ENCODE measurements around the gene USP3. TPM values are rescaled to one million over a fixed set of nuclear protein-coding genes. Genes with fewer than 3 reads are reported as not detected.
A peak's percentile ranks its signal among the peaks of the same experiment; 100 is the strongest.

Gene USP3, protein sequence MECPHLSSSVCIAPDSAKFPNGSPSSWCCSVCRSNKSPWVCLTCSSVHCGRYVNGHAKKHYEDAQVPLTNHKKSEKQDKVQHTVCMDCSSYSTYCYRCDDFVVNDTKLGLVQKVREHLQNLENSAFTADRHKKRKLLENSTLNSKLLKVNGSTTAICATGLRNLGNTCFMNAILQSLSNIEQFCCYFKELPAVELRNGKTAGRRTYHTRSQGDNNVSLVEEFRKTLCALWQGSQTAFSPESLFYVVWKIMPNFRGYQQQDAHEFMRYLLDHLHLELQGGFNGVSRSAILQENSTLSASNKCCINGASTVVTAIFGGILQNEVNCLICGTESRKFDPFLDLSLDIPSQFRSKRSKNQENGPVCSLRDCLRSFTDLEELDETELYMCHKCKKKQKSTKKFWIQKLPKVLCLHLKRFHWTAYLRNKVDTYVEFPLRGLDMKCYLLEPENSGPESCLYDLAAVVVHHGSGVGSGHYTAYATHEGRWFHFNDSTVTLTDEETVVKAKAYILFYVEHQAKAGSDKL
- 42.7 TPM for polyA plus RNA-seq

DNA sequence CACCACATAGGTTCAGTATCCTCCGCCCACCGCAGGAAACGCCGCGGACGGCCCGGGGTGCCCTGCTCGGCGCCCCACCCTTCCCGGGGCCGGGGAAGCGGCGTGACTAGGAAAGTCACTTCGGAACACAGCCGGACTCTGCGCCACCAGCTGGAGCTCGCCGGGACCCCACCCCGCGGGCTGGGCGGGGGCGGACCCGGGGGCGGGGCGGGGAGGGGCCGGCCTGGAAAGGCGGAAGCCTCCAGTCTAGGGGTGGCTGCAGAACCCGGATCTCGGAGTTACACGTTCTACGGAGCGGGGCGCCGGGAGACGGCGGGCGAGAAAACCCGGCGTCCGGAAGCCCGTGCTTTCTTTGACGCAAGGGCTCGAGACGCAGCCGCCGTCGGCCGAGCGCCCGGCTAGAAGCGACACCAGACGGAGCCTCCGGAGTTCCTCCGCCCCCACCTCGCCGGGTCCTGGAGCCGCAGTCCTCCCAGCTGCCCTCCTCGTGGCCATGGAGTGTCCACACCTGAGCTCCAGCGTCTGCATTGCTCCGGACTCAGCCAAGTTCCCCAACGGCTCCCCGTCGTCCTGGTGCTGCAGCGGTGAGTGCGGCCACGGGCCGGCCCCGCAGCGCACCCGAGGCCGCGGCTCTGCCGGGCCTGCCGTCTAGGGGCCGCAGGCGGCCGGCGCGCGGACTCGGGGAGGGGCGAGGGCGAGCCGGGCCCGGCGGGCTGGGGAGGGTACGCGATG is at the start of gene USP3:
Gene USP3 (plus strand): TSS at position 347 of the 732 bp plus-strand sequence. CDS start 147 bp downstream, at position 494.
- Mint-ChIP-seq H3K36me3 (peaks cover 1% of the 10 kb centered on the region), H3K4me3 (peak within 1 kb of the TSS; percentile 95 to 99 (median 97)), H3K4me1 (peaks cover 60 to 69% (median 66%) of the 10 kb centered on the region in 3 donors), H3K27ac (peak within 1 kb of the TSS; percentile 97 to 100 (median 99)), H3K9me3 (no peaks in the 10 kb centered on the region), H3K27me3 (no peaks in the 10 kb centered on the region)

DNA sequence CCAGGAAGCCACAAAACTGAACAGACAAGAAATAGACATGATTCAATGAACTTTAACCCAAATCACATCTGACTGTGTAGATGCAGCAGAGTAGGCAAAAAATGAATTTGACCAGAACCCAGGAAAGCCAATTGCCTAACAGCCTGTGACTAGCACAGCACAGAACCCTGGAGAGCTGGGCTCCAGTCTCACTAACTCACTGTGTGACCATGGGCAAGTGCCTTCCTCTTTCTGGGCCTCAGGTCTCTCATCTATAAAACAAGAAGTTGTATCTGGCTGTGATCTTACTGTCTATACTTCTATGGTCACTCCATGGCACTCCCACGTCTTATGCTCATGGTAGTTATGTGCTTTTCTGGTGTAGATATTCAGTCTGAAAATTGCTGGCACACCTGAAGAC is 48.1 kb upstream of the USP3 start:
- H3K27me3 Mint-ChIP-seq = no peaks in the 10 kb centered on the region
- no peak overlapping the region for H3K4me3 Mint-ChIP-seq
- H3K27ac Mint-ChIP-seq = no peak overlapping the region
- peaks cover 2% of the 10 kb centered on the region for H3K36me3 Mint-ChIP-seq
- no peaks in the 10 kb centered on the region for H3K9me3 Mint-ChIP-seq
- H3K4me1 Mint-ChIP-seq = peaks cover 0 to 6% (median 0%) of the 10 kb centered on the region in 3 donors

DNA sequence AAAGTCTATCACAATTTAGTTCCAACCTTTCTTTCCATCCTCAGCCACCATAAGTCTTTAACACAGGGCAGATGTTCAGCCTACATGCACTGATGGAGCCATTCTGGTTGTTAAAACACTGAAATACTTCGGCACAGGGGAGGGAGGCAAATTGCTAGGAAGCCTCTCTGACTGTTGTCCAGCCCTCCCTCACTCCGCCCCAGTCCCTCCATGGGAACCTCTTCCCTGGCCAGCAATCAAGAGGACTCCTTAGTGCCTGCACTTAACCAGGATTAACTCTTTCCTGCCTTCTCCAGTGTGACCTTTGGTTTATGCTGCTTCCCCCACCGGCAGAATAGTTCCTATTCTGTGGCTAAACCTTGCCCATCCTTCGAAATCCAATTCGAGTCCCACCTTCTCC is 47.0 kb upstream of the USP3 start:
- Mint-ChIP-seq H3K9me3 (no peaks in the 10 kb centered on the region), H3K36me3 (peaks cover 2% of the 10 kb centered on the region), H3K4me3 (no peak overlapping the region), H3K27ac (no peak overlapping the region), H3K27me3 (no peaks in the 10 kb centered on the region), H3K4me1 (peaks cover 0 to 6% (median 1%) of the 10 kb centered on the region in 3 donors)

DNA sequence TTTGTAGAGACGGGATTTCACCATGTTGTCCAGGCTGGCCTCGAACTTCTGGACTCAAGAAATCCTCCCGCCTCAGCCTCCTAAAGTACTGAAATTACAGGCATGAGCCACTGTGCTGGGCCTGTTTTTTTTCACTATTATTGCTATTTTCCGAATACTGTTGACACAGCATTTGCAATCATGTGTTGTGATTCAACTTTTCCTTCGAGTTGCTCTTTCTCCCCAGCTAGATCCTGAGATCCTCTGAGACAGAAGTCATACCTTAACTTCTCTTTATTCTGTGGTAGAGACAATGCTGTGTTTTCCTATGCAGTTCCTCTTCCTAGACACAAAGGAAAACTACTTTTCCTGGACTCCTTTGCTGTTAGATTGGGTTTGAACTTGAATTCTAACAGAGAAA is 46.4 kb upstream of the USP3 start:
- Mint-ChIP-seq H3K27me3 (no peaks in the 10 kb centered on the region), H3K9me3 (no peaks in the 10 kb centered on the region), H3K27ac (no peak overlapping the region), H3K4me3 (no peak overlapping the region), H3K36me3 (peaks cover 2% of the 10 kb centered on the region), H3K4me1 (peaks cover 0 to 6% (median 1%) of the 10 kb centered on the region in 3 donors)

DNA sequence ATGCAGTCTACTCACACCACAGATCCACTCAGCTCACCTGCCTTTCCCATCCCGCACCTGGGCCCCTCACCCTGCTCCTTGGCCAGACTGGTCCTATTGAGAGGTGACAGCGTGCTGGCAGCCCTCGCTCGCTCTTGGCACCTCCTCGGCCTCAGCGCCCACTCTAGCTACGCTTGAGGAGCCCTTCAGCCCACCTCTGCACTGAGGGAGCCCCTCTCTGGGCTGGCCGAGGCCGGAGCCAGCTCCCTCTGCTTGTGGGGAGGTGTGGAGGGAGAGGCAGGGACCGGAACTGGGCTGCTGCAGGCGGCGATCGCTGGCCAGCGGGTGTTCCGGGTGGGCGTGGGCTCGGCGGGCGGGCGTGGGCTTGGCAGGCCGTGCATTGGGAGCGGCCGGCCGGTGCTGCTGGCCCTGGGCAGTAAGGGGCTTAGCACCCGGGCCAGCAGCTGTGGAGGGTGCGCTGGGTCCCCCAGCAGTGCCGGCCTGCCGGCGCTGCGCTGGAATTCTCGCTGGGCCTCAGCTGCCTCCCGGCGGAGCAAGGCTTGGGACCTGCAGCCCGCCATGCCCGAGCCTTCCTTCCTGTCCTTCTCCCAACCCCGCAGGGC is 45.5 kb upstream of the USP3 start:
- Mint-ChIP-seq H3K36me3 (peaks cover 2% of the 10 kb centered on the region), H3K4me3 (no peak overlapping the region), H3K9me3 (no peaks in the 10 kb centered on the region), H3K27me3 (peaks cover 1% of the 10 kb centered on the region), H3K4me1 (peaks cover 0 to 6% (median 1%) of the 10 kb centered on the region in 3 donors), H3K27ac (no peak overlapping the region)

DNA sequence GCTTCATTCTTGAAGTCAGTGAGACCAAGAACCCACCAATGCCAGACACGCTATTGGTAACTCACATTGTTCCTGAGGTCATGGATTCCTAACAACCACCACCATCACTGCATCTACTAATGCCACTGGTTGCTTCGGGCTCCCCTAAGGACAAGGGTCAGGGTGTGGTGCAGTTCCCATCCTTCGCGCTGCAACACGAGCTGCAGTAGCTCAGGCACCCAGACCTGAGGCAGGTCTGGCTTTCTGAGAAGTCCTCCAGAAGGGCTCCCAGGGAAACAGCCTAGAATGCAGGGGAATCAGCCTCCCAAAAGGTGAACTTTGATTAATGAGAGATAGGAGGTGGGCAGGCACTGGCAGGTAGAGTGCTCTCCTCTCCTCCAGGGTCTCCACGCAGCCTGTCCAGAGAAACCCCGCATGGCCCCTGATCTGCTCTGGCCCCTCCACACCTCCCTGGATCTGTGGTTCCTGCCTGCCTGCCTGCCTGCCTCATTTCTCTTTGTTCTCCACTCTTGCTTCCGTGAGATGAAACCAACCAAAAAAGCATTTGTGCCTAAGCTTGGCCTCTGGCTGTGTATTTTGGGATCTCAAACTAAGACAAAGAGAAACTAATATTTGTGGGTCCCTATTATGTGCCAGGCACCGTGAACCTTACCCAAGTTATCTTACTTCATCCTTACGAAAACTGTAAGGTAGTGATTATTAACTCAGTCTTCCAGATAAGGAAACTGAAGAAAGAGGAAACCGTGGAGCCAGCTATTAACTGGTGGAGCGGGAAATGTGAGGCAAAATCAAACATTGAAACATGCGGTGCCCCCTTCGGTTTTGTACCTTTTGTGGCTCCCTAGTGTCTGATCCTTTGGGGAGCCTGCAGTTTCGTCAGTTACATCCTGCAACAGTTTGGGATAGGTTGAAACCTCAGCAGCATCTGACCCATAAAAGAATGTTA is 43.9 kb upstream of the USP3 start:
- Mint-ChIP-seq H3K36me3 (peaks cover 2% of the 10 kb centered on the region), H3K4me3 (no peak overlapping the region), H3K9me3 (no peaks in the 10 kb centered on the region), H3K4me1 (peaks cover 0 to 6% (median 1%) of the 10 kb centered on the region in 3 donors), H3K27ac (peak overlapping the region in 1 of 3 donors; percentile 5), H3K27me3 (peaks cover 2% of the 10 kb centered on the region)

DNA sequence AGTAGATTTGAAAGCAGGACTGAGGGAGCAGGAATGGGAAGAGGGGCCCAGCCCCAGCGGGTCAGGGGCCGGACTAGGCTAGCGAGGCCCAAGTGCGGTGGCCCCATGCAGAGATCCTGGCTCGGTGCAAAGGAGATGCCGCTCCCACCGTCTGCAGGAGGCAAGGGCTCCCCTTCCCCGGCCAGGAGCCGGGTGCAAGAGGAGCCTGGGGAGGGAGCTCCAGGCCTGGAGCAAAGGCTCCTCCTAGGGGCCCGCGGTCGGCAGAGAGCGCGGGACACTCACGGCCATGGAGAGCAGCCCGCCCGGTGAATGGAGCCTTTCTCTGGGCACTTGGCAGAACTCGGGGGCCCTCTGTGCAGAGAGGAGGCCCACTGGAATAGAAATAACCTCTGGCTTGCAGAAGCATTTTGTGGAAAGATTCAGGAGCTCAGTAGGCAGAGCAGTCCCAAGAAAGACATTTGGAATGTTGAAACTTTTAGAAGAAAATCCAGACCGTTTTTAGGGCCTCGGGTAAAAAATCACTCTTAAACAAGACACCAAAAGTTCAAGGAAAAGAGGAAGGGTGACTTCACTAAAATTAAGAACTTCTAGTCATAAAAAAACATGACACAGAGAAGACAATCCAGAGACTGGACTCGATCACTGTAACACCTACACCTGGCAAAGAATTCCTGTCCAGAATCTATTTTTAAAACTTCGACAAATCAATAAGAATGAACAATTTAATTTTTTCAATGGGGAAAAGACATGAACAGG is 43.0 kb upstream of the USP3 start:
- peaks cover 2% of the 10 kb centered on the region for H3K36me3 Mint-ChIP-seq
- peaks cover 2% of the 10 kb centered on the region for H3K27me3 Mint-ChIP-seq
- H3K9me3 Mint-ChIP-seq = no peaks in the 10 kb centered on the region
- peak overlapping the region in 1 of 4 donors; percentile 9 for H3K4me3 Mint-ChIP-seq
- H3K4me1 Mint-ChIP-seq = peaks cover under 1 to 2% (median 1%) of the 10 kb centered on the region in 3 donors
- no peak overlapping the region for H3K27ac Mint-ChIP-seq

DNA sequence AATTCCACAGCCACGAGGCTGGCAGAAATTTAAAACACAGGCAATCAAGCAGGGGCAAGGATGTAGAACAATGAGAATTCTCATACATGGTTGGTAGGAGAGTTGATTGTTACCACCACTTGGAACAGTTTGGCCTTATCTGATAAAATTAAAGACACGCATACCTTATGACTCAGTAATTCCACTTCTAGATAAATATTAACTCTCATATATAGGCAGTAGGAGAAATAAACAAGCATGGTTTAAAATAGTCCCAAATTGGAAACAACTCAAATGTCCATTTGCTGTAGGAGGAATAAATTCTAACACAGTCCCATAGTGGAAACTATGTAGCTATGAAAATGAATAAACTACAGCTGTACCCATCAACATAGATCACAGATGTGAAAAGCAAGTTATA is 42.3 kb upstream of the USP3 start:
- peaks cover 2% of the 10 kb centered on the region for H3K27me3 Mint-ChIP-seq

DNA sequence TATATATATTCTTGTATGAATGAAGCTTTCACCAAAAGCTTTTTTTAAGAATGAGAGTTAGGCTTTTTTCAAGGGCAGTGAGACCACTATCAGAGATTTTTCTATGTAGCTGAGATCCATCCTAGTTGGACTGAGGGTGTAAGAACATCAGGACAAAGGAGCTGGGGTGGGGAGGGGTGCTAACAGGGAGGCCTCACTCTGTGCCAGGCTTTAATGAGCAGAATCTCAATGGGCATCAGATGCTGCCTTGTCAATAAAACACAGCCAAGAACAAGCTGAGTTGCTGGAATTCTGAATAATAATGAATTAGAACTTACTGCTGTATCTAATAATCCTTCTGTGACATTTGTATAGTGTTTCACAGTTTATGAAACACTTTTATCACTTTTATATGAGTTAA is 41.4 kb upstream of the USP3 start:
- H3K27ac Mint-ChIP-seq = no peak overlapping the region
- peaks cover 7 to 11% (median 7%) of the 10 kb centered on the region in 3 donors for H3K4me1 Mint-ChIP-seq

More for the DNA sequence above, 42.3 kb upstream of the USP3 start:
- H3K9me3 Mint-ChIP-seq = no peaks in the 10 kb centered on the region
- H3K27ac Mint-ChIP-seq = peak overlapping the region in 1 of 3 donors; percentile 28
- H3K36me3 Mint-ChIP-seq = peaks cover 2% of the 10 kb centered on the region
- H3K4me1 Mint-ChIP-seq = peaks cover 7 to 8% (median 7%) of the 10 kb centered on the region in 3 donors
- no peak overlapping the region for H3K4me3 Mint-ChIP-seq

DNA sequence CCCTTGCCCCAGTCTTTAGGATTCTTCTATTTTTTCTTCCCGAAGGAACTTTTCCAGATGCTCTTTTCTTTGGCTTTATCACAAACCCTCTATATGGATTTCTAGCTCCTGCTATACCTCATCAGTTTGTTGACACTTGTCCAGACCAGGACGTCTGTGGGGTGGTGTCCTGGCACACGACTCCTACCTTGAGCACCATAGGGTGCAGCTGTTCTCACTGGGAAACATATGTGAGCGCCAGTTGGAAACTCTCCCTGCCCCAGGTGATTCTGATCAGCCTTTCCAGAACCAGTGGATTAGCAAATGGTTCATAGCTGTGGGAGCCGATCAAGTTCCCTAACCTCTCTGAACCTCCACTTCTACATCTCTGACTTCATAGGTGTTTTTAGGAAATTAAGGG is 40.6 kb upstream of the USP3 start:
- peaks cover 7 to 13% (median 7%) of the 10 kb centered on the region in 3 donors for H3K4me1 Mint-ChIP-seq
- no peaks in the 10 kb centered on the region for H3K9me3 Mint-ChIP-seq
- peak overlapping the region in 1 of 3 donors; percentile 64 for H3K27ac Mint-ChIP-seq
- peaks cover 2% of the 10 kb centered on the region for H3K36me3 Mint-ChIP-seq
- H3K27me3 Mint-ChIP-seq = peaks cover 2% of the 10 kb centered on the region
- no peak overlapping the region for H3K4me3 Mint-ChIP-seq

More for the DNA sequence above, 41.4 kb upstream of the USP3 start:
- H3K36me3 Mint-ChIP-seq = peaks cover 2% of the 10 kb centered on the region
- H3K4me3 Mint-ChIP-seq = no peak overlapping the region
- H3K9me3 Mint-ChIP-seq = no peaks in the 10 kb centered on the region
- H3K27me3 Mint-ChIP-seq = peaks cover 2% of the 10 kb centered on the region

DNA sequence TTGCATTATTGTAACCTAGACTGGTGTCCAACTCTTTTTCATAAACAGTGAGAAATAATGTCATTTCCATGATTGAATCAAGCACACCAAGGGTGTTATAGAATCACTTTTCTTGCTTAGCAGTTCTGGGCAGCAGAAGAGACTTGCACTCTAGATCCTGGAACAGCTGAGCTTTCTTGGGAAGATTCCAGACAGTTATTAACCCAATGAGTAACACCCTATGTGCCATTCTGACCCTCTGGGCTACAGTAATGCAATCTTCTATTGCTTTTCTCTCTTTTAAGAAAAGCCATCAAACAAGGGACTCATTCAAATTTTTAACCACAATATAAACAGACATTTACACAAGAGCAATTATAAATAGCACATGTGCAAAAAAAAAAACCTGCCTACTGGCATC is 39.3 kb upstream of the USP3 start:
- no peaks in the 10 kb centered on the region for H3K9me3 Mint-ChIP-seq
- no peak overlapping the region for H3K4me3 Mint-ChIP-seq
- H3K4me1 Mint-ChIP-seq = peaks cover 10 to 18% (median 12%) of the 10 kb centered on the region in 3 donors
- H3K27ac Mint-ChIP-seq = no peak overlapping the region
- peaks cover 2% of the 10 kb centered on the region for H3K27me3 Mint-ChIP-seq
- H3K36me3 Mint-ChIP-seq = peaks cover 2% of the 10 kb centered on the region

DNA sequence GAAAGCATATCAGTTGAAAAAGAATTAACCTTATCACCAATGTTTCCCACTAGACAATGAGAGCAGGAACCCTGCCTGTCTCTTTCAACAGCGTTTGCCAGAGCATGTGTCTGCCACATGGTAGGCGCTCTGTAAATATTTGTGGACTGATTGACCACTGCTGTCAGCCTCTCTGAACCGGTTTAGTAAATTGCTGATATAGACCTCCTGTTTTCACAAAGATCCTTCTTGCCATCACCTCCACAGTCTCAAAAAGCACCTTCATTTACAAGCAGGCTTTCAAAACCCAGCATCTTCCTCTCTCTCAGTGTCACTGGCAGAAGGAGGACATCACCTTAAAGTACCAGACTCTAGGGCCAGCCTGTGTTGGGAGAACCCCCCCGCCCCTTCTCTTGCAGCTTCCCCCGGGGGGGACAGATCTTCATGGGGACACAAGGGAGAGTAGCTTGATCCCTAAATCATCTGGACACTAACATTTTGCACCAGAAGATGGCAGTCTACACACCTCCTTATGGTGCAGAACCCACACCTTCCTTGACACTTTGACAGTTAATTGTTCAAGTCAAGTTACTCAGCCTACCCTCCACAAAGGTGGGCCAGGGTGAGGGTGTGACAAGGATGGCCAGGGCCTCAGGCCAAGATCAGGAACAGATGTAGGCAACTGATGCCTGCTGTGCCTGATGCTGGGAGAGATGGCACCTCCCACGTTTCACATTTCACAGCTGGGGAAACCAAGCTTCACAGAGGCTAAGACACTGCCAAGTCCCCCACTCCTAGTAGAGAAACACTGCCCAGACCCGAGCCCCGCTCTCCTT is 37.8 kb upstream of the USP3 start:
- no peak overlapping the region for H3K4me3 Mint-ChIP-seq
- H3K27ac Mint-ChIP-seq = peak overlapping the region in 1 of 3 donors; percentile 21
- H3K4me1 Mint-ChIP-seq = peaks cover 14 to 19% (median 15%) of the 10 kb centered on the region in 3 donors
- H3K36me3 Mint-ChIP-seq = no peaks in the 10 kb centered on the region
- no peaks in the 10 kb centered on the region for H3K9me3 Mint-ChIP-seq
- H3K27me3 Mint-ChIP-seq = peaks cover 2% of the 10 kb centered on the region

DNA sequence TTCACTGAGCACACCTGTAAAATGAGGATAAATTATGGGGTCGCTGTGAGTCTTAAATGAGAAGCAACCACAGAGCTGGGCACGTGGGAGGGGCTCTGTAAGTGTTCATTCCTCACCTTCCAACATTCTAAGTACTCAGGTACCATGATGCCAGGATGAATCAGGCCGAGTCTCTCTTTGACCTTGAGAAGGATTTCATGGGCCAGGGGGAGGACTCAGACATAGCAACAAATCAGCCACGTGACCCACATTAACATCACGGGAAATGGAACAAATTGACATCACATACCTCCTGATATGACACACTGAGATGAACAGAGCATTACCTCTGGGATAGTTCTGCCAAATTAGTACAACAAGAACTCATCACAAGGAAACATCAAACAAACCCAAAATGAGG is 35.2 kb upstream of the USP3 start:
- H3K27ac Mint-ChIP-seq = peak overlapping the region in 2 of 3 donors; percentile 41 to 84
- no peaks in the 10 kb centered on the region for H3K9me3 Mint-ChIP-seq
- no peak overlapping the region for H3K4me3 Mint-ChIP-seq
- no peaks in the 10 kb centered on the region for H3K27me3 Mint-ChIP-seq
- peaks cover 30 to 33% (median 33%) of the 10 kb centered on the region in 3 donors for H3K4me1 Mint-ChIP-seq
- no peaks in the 10 kb centered on the region for H3K36me3 Mint-ChIP-seq

Data from IgD-negative memory B cell (primary cell).